GM19324 (cell line): Measurements from ENCODE around the gene ATXN1.

Experiments used
- ATAC-seq: cut with Tn5 transposase; IDR thresholded peaks from one replicate; pipeline ENCODE4 v1.9.1; 2021; ENCODE audit warnings: mild to moderate bottlenecking, moderate library complexity; ENCODE audit not compliant: unreplicated experiment, low FRiP score

ATXN1 gene

DNA sequence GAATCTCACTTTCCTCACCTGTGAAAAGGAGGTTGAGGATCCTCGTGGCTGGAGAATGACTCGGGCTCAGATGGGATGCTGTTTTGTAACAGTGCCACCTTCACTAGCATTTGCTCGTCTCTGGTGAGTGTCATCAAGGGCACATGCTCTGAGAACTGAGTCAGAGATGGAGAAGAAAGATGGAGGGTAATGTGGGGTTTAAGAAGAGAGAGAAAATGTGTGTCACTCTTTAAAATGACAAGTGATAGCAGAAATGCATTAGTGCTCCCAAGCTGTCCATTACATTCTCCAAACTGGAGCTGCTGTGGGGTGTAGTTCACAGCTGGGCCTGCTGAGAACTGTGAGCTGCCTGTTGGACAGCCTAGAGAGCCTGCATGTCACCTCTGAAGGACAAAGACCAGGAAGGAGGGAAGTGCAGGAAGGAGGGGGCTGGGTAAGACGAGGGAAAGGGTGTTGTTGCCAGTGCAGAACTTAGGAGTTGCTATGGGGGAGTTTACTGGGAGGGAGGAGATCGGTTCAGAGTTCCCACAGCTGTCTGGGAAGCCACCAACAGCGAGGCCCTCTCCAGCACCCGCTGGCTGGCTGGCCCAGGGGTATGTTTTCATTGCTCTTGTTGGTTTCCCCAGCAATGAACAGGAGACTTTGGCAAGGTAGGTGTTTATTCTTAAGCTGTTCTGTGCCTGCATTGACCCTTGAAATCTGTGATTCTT lies 503.1 kb downstream of the ATXN1 start:
- no peak for ATAC-seq

DNA sequence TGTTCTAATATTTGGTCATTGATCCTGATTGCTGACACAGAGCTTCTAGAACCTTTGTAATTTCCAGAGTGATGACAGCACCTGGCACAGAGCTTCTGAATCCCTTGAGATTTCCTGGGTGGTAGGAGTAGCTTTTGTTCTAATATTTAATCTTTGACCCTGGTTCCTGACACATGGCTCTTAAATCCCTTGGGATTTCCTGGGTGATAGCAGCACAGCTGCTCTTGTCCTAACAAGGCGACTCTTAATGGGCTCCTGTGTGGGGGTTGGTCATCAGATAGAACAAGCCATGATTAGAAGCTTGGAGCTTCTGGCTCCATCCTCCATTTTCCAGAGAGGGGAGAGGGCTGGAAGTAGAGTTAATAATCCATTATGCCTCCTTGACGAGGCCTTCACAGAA lies 504.5 kb downstream of the ATXN1 start:
- no peak for ATAC-seq

DNA sequence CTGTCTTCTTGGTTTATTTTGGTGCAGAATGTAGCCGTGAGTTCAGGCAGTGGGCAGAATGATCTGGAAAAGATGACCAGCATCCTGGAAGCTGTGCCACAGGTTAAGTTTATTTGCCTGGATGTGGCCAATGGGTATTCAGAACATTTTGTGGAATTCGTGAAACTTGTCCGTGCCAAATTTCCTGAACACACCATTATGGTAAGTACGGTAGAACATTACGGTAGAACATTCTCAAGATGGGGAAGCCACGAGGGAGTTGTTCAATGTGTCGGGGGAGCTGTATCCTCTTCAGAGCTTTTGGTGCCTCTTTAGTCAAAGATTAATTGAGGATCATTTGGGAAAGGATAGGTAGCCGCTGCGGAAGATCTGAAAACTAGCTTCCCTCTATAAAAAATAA lies 506.7 kb downstream of the ATXN1 start:
- no peak for ATAC-seq

DNA sequence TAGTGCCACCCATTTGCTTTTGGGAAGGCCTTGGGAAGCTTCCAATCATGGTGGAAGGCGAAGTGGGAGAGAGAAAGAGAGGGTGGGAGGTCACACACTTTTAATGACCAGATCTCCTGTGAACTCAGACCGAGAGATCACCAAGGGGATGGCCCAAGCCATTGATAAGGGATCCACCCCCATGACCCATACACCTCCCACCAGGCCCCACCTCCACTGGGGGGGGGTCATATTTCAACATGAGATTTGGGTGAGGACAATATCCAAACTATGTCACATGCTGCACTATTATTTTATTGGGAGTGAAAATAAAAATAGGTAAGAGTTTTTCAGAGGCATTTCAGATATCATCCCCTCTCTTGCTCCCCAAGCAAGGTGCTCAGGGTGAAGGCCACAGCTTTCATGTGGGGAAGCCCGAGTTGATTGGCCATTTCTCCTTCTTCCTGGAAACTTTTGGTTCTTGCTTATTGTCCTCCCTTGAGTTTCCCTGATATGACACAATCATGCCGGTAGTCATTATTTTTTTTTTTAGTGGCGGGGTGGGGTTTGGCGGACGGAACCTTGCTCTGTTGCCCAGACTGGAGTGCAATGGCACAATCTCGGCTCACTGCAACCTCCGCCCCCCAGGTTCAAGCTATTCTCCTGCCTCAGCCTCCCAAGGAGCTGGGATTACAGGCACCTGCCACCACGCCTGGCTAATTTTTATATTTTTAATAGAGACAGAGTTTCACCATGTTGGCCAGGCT lies 507.7 kb downstream of the ATXN1 start:
- no peak for ATAC-seq

DNA sequence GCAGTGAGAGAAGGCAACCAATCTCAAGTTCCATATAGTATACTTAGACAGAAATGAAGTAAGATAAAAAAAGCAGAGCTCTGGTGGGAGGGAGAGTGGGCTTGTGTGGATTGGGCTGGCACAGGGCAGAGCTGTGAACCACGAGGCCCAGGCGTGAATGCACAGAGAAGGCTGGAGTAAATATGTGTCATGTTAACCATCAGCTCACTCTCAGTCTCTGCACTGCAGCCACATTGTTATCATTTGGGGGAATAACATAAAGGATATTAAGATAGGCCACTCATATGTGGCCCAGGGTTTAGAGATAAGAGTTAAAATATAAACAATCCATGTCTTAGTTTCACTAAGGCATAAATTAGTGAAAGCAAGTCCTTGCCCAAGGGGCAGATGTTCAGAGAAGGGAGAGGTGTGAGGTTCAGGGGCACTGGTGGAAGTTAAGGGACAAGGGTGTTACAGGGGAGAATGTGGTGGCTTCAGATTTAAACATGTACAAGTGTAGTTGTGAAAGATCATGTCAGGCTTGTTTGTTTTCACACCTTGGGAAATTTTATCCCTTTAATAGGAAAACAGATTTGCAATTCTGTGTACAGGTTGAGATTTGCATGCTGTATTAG lies 508.5 kb downstream of the ATXN1 start:
- no peak for ATAC-seq

DNA sequence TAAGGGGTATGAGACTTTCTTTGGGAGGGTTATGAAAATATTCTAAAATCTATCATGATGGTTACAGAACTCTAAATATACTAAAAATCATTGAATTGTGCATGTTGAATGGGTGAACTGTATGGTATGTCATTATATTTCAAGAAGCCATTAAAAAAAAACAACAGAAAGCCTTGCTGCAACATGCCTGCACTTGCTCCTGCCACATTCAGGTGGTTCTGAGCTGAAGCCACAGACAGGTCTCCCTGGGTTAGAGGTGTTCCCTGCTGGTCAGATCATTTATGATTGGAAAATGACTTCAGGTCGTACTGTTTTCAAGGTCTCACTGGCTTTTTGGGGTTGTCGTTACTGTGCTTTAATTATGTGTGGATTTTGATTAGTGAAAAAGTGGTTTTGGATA lies 509.6 kb downstream of the ATXN1 start:
- ATAC-seq, result no peak

DNA sequence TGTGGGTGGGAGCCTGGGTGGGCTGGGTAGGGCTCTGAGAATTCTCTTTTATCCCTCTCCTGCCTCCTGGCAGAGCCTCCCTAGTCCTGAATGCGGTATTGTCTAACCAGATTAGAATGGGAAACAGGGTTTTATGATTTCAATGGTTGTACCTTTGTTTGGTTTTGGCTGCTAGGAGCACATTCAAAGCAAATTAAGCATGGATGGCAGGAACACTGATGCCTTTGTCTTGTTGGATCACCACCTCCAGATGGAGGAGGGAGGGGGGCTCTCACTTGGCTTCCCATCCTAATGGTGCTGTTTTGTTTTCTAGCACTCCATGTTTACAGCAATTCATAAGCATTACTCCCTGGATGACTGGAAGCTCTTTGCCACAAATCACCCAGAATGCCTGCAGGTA lies 511.3 kb downstream of the ATXN1 start:
- no peak for ATAC-seq
